Mammary epithelial cell (primary cell): ENCODE data around the gene C9orf152.

Source experiments
- EZH2 ChIP-seq: IDR thresholded peaks from 2 replicates; pipeline ENCODE4 v1.6.1; 2012; ENCODE audit warnings: low read length, inconsistent platforms, borderline replicate concordance
- TF ChIP-seq, protein P1 (sequence below), 2 donors: IDR thresholded peaks in 1 of 2; conservative IDR thresholded peaks in 1 of 2; 2 replicates each; pipeline ENCODE4 v1.5.1; 2011 to 2012; ENCODE audit warnings: inconsistent platforms in 2 of 2, low read length in 2 of 2, mild to moderate bottlenecking in 2 of 2, control low read depth in 1 of 2, low read depth in 1 of 2; ENCODE audit not compliant: insufficient read depth in 1 of 2; ENCODE audit errors: extremely low read depth in 1 of 2

DNA sequence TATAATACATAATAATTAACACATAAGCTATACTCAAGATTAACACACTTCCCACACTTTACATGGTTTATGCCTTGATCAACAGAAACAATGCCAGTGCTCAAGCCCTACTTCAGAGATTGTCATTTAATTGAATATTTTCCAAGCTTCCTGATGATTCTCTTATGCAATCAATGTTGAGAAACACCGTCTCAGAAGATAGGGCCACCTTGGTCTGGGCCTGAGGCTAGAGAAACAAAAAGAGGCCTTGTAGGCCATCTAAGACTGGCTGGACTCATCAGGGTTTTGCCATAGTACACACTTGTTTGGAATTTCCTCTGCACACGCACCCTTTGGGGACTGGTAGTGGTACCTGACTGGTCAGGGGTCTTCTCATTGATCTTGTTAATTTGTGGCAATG, 16.3 kb downstream of the C9orf152 start:
- TF ChIP-seq, protein P1, sequence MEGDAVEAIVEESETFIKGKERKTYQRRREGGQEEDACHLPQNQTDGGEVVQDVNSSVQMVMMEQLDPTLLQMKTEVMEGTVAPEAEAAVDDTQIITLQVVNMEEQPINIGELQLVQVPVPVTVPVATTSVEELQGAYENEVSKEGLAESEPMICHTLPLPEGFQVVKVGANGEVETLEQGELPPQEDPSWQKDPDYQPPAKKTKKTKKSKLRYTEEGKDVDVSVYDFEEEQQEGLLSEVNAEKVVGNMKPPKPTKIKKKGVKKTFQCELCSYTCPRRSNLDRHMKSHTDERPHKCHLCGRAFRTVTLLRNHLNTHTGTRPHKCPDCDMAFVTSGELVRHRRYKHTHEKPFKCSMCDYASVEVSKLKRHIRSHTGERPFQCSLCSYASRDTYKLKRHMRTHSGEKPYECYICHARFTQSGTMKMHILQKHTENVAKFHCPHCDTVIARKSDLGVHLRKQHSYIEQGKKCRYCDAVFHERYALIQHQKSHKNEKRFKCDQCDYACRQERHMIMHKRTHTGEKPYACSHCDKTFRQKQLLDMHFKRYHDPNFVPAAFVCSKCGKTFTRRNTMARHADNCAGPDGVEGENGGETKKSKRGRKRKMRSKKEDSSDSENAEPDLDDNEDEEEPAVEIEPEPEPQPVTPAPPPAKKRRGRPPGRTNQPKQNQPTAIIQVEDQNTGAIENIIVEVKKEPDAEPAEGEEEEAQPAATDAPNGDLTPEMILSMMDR (conservative IDR thresholded peaks at IDR 0.05 in 1 of 2, IDR thresholded peaks at IDR 0.05 in 1 of 2; ENCODE audit: extremely low read depth in 1 of 2, insufficient read depth in 1 of 2, low read depth in 1 of 2, low read length in 2 of 2) = no peak
- TF ChIP-seq EZH2 = no peak
